HG02759 (cell line): ENCODE data around the gene SESN3.
"Not testable (repeated sequence)": the region's sequence is repeated elsewhere in the genome, so short reads cannot be mapped to it uniquely, and the experiment has no call there.

Experiments
- ATAC-seq: cut with Tn5 transposase; IDR thresholded peaks from one replicate; pipeline ENCODE4 v1.9.1; 2021; ENCODE audit warnings: mild to moderate bottlenecking, moderate library complexity; ENCODE audit not compliant: unreplicated experiment

The SESN3 gene

GRCh38 chr11:95153857-95154246 is 77.2 kb downstream of the SESN3 start:
- ATAC-seq: no peak

- no peak for ATAC-seq
Observed at GRCh38 chr11:95152876-95153856, 77.8 kb downstream of the SESN3 start.

GRCh38 chr11:95150956-95151684 is 79.9 kb downstream of the SESN3 start:
- peak; percentile 86 for ATAC-seq

- no peak for ATAC-seq
Observed at GRCh38 chr11:95149651-95150364, 81.2 kb downstream of the SESN3 start.

- ATAC-seq: no peak
Observed at GRCh38 chr11:95148938-95149337, 82.1 kb downstream of the SESN3 start.

- no peak for ATAC-seq
Observed at GRCh38 chr11:95148406-95148805, 82.6 kb downstream of the SESN3 start.

- ATAC-seq: no peak
Observed at GRCh38 chr11:95147364-95147905, 83.6 kb downstream of the SESN3 start.

GRCh38 chr11:95145430-95146060 is 85.5 kb downstream of the SESN3 start:
- no peak for ATAC-seq

- ATAC-seq: no peak
Observed at GRCh38 chr11:95144313-95145235, 86.4 kb downstream of the SESN3 start.

- no peak for ATAC-seq
Observed at GRCh38 chr11:95143106-95143681, 87.8 kb downstream of the SESN3 start.

- ATAC-seq: no peak
Observed at GRCh38 chr11:95142431-95142830, 88.6 kb downstream of the SESN3 start.

- ATAC-seq: no peak
Observed at GRCh38 chr11:95140397-95141033, 90.5 kb downstream of the SESN3 start.

GRCh38 chr11:95138448-95138847 is 92.6 kb downstream of the SESN3 start:
- ATAC-seq: peak; percentile 84

GRCh38 chr11:95137299-95137698 is 93.7 kb downstream of the SESN3 start:
- no peak for ATAC-seq

GRCh38 chr11:95136747-95137146 is 94.3 kb downstream of the SESN3 start:
- not testable (repeated sequence) for ATAC-seq

GRCh38 chr11:95135880-95136279 is 95.1 kb downstream of the SESN3 start:
- ATAC-seq: no peak

GRCh38 chr11:95135155-95135554 is 95.8 kb downstream of the SESN3 start:
- ATAC-seq: no peak

- no peak for ATAC-seq
Observed at GRCh38 chr11:95134491-95134890, 96.5 kb downstream of the SESN3 start.

- ATAC-seq: no peak
Observed at GRCh38 chr11:95132956-95133355, 98.0 kb downstream of the SESN3 start.
